ENCODE data around the gene LARGE1. TPM values are rescaled to one million over a fixed set of nuclear protein-coding genes. Genes with fewer than 3 reads are reported as not detected.

Gene LARGE1
- total and polyA plus RNA-seq, 2 of the 8 experiments (the other 6 are each of a cell fraction or from before 2014, with no cell fraction given), result 43.7 to 83.0 TPM

- H3K27ac ChIP-seq (ENCODE audit: low read depth, low read length), result no peak overlapping the region
- no peaks in the 10 kb centered on the region; the same call in none of the 2 replicates for H3K23me2 ChIP-seq (ENCODE audit: low read depth, low read length)
- no peak overlapping the region for H3K56ac ChIP-seq (replicated peaks; ENCODE audit: insufficient read length, low read depth, low read length)
- peaks cover 29% of the 10 kb centered on the region for H3K79me1 ChIP-seq (ENCODE audit: low read depth, low read length)
- H2AFZ ChIP-seq (ENCODE audit: low read length), result no peak overlapping the region
- H4K8ac ChIP-seq (ENCODE audit: extremely low read depth, insufficient read depth, low read length), result no peak overlapping the region
- H2BK20ac ChIP-seq (ENCODE audit: low read length), result no peak overlapping the region
- no peak overlapping the region for H3K9ac ChIP-seq (replicated peaks in 1 of 4; ENCODE audit: extremely low read depth in 1 of 4, low read depth in 3 of 4, low read length in 3 of 4)
- H2AK5ac ChIP-seq (ENCODE audit: low read depth, low read length), result no peak overlapping the region
- FAIRE-seq (no peak), DNase-seq (ENCODE audit: low read depth in 1 of 2, low spot score in 2 of 2) (no peak)
- H3K79me2 ChIP-seq (ENCODE audit: control insufficient read depth in 1 of 2, insufficient read depth in 2 of 2, low read length in 2 of 2), result peaks cover 23 to 96% of the 10 kb centered on the region in 2 experiments; a peak in 3 of 4 replicates
- H3K14ac ChIP-seq (ENCODE audit: insufficient read length), result no peak overlapping the region
- H2BK12ac ChIP-seq (ENCODE audit: low read depth, low read length), result no peak overlapping the region
- H3K4me2 ChIP-seq (ENCODE audit: insufficient read depth in 1 of 2, low read depth in 2 of 2, low read length in 2 of 2), result no peak overlapping the region
- H3K27me3 ChIP-seq (replicated peaks in 1 of 4; ENCODE audit: control insufficient read depth in 3 of 4, extremely low read depth in 1 of 4, insufficient read depth in 3 of 4, low read length in 3 of 4), result no peaks in the 10 kb centered on the region
- H2BK5ac ChIP-seq (ENCODE audit: low read depth, low read length), result no peak overlapping the region
- H3K4me1 ChIP-seq (replicated peaks in 1 of 4; ENCODE audit: control insufficient read depth in 3 of 4, insufficient read depth in 4 of 4, low read length in 3 of 4), result peaks cover 9 to 42% (median 21%) of the 10 kb centered on the region in 4 experiments
- WGBS, 2 experiments (ENCODE audit: extremely low coverage in 1 of 2, insufficient coverage in 1 of 2, insufficient read length in 1 of 2, insufficient replicate concordance in 2 of 2, low coverage in 1 of 2, low lambda C conversion rate in 2 of 2, missing lambda C conversion rate in 1 of 2), result 94% methylated on average over 3 of the region's 3 CpGs; no CpG with 5 or more reads in 1 of the 2 experiments
- no peak overlapping the region for H4K91ac ChIP-seq (replicated peaks; ENCODE audit: insufficient read length, low read length)
- H2BK120ac ChIP-seq (replicated peaks; ENCODE audit: low read depth, low read length), result no peak overlapping the region
- no peaks in the 10 kb centered on the region for H3K36me3 ChIP-seq (ENCODE audit: control insufficient read depth in 2 of 4, insufficient read depth in 4 of 4, low read length in 3 of 4)
- H4K5ac ChIP-seq (ENCODE audit: insufficient read length, low read depth, low read length), result no peak overlapping the region
- CTCF ChIA-PET (ENCODE audit: partially characterized antibody), result interaction anchor here (0.7 to 0.9 kb wide), 2 partner anchors 9 to 18 kb away, joined by 3 to 4 read pairs; no protein-coding TSS in a partner anchor
- H2BK15ac ChIP-seq (ENCODE audit: low read length), result no peak overlapping the region
- no peak overlapping the region for H3K4me3 ChIP-seq (ENCODE audit: extremely low read depth in 1 of 4, insufficient read depth in 2 of 4, low read depth in 3 of 4, low read length in 4 of 4)
- H4K20me1 ChIP-seq (replicated peaks in 1 of 2; ENCODE audit: control insufficient read depth in 1 of 2, insufficient read depth in 2 of 2, low read length in 2 of 2), result peaks cover 6% of the 10 kb centered on the region in 2 experiments
- POLR2A ChIA-PET (ENCODE audit: partially characterized antibody), result no interaction called here
- H3K18ac ChIP-seq (ENCODE audit: extremely low read depth, low read length), result no peak overlapping the region; the same call in 1 of the 2 replicates
- H3K9me3 ChIP-seq (ENCODE audit: insufficient read depth in 2 of 2, low read depth in 1 of 2, low read length in 1 of 2), result no peaks in the 10 kb centered on the region
- H3K4ac ChIP-seq (replicated peaks; ENCODE audit: insufficient read length, low read depth, low read length), result no peak overlapping the region
- H3K23ac ChIP-seq (ENCODE audit: insufficient read length), result no peak overlapping the region
- TF ChIP-seq TAF7 (optimal IDR thresholded peaks at IDR 0.05; ENCODE audit: borderline replicate concordance, low read depth, low read length) (no peak), KDM4A (IDR thresholded peaks at IDR 0.05; ENCODE audit: low read depth, low read length, severe bottlenecking) (no peak), BRCA1 (IDR thresholded peaks at IDR 0.05; ENCODE audit: low read depth, low read length) (no peak), TEAD4 (IDR thresholded peaks at IDR 0.05; ENCODE audit: low read depth, low read length) (no peak), BCL11A (IDR thresholded peaks at IDR 0.05; ENCODE audit: low read depth in 2 of 2, low read length in 2 of 2) (no peak), FOSL1 (IDR thresholded peaks at IDR 0.05; ENCODE audit: insufficient read depth, low read depth, low read length) (no peak), CBX8 (IDR thresholded peaks at IDR 0.05; ENCODE audit: borderline replicate concordance, low read depth, low read length) (no peak), JUN (IDR thresholded peaks at IDR 0.05; ENCODE audit: low read depth, low read length) (no peak), POLR2AphosphoS5 (IDR thresholded peaks at IDR 0.05; ENCODE audit: low read depth, low read length) (no peak), MAX (IDR thresholded peaks at IDR 0.05) (no peak)
- TF ChIP-seq, protein P1, sequence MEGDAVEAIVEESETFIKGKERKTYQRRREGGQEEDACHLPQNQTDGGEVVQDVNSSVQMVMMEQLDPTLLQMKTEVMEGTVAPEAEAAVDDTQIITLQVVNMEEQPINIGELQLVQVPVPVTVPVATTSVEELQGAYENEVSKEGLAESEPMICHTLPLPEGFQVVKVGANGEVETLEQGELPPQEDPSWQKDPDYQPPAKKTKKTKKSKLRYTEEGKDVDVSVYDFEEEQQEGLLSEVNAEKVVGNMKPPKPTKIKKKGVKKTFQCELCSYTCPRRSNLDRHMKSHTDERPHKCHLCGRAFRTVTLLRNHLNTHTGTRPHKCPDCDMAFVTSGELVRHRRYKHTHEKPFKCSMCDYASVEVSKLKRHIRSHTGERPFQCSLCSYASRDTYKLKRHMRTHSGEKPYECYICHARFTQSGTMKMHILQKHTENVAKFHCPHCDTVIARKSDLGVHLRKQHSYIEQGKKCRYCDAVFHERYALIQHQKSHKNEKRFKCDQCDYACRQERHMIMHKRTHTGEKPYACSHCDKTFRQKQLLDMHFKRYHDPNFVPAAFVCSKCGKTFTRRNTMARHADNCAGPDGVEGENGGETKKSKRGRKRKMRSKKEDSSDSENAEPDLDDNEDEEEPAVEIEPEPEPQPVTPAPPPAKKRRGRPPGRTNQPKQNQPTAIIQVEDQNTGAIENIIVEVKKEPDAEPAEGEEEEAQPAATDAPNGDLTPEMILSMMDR (IDR thresholded peaks at IDR 0.05; ENCODE audit: control extremely low read depth in 1 of 3, insufficient read depth in 1 of 3, low read depth in 1 of 3, low read length in 3 of 3), result no peak
Measured at GRCh38 chr22:33828302-33828701, 92.0 kb downstream of the LARGE1 start.
